Stimulated activated CD4-positive, alpha-beta T cell treated with anti-CD3 and anti-CD28 coated beads, Interleukin-1b, Interleukin-23, amount 100 ng/mL, for 1 hour (primary cell): Measurements from ENCODE around the gene BCL2L13.
"Not testable (repeated sequence)": the region's sequence is repeated elsewhere in the genome, so short reads cannot be mapped to it uniquely, and the experiment has no call there.

Source experiments
- DNase-seq, 2 donors: peaks; one replicate each; pipeline ENCODE4 v3.0.0-alpha.2; 2020; ENCODE audit warnings: low read depth in 2 of 2

Gene BCL2L13

GRCh38 chr22:17761138-17761488, 122.6 kb downstream of the BCL2L13 start:
- DNase-seq: no peak

GRCh38 chr22:17763442-17763841, 124.9 kb downstream of the BCL2L13 start:
- DNase-seq: not testable (repeated sequence)

- no peak for DNase-seq
These were observed 125.5 kb downstream of the BCL2L13 start for GRCh38 chr22:17764036-17764435.

- DNase-seq: not testable (repeated sequence)
These were observed 126.3 kb downstream of the BCL2L13 start for GRCh38 chr22:17764852-17765251.

GRCh38 chr22:17767233-17768065, 128.9 kb downstream of the BCL2L13 start:
- no peak for DNase-seq

- DNase-seq: no peak
These were observed 130.6 kb downstream of the BCL2L13 start for GRCh38 chr22:17769013-17769715.

- no peak for DNase-seq
These were observed 131.1 kb downstream of the BCL2L13 start for GRCh38 chr22:17769716-17770082.

- DNase-seq: no peak
These were observed 131.9 kb downstream of the BCL2L13 start for GRCh38 chr22:17770180-17771077.

GRCh38 chr22:17772249-17772957, 133.8 kb downstream of the BCL2L13 start:
- DNase-seq: no peak

- DNase-seq: no peak
These were observed 134.5 kb downstream of the BCL2L13 start for GRCh38 chr22:17772958-17773605.

- DNase-seq: peak in 1 of 2 donors; percentile 34
These were observed 135.1 kb downstream of the BCL2L13 start for GRCh38 chr22:17773606-17774205.

- no peak for DNase-seq
These were observed 135.8 kb downstream of the BCL2L13 start, which contains the start of gene BID for GRCh38 chr22:17774206-17774925. TSS of gene BID (minus strand) at chr22:17774469. CDS start at chr22:17750116, 24,353 bp downstream.

GRCh38 chr22:17774926-17775685, 136.5 kb downstream of the BCL2L13 start:
- DNase-seq: no peak

GRCh38 chr22:17775781-17776465, 137.4 kb downstream of the BCL2L13 start:
- DNase-seq: no peak

- peak in 1 of 2 donors; percentile 22 for DNase-seq
These were observed 138.6 kb downstream of the BCL2L13 start for GRCh38 chr22:17777005-17777716.

- no peak for DNase-seq
These were observed 139.1 kb downstream of the BCL2L13 start for GRCh38 chr22:17777717-17778044.

GRCh38 chr22:17778412-17778976, 139.9 kb downstream of the BCL2L13 start:
- no peak for DNase-seq
